Naive thymus-derived CD8-positive, alpha-beta T cell (primary cell): ENCODE measurements around the gene INPP5A. TPM values are rescaled to one million over a fixed set of nuclear protein-coding genes. Genes with fewer than 3 reads are reported as not detected.

Source experiments
- ATAC-seq, 2 donors: fragments of 150-1000 bp; cut with Tn5 transposase in 1 of 2; sonication (Bioruptor Pico), chemical (Tn5 transposase) in 1 of 2; 1 replicate in 1 of 2; 2 replicates in 1 of 2; pipeline ENCODE4 v1.10.0; 2021; ENCODE audit warnings: mild to moderate bottlenecking in 2 of 2, moderate library complexity in 2 of 2
- POLR2A ChIA-PET: fragments of 350-600 bp; sonication (Branson Sonifier 250); formaldehyde crosslinking; loops from one replicate; lab custom pipeline; 2021; ENCODE audit warnings: antibody characterized with exemption; lab: Charles Lee
- DNase-seq, 10 donors: peaks; one replicate each; pipeline versions ENCODE4 v3.0.0 to v3.0.0-alpha.2; 2020 to 2022
- H3K27ac Mint-ChIP-seq, 10 donors: one replicate each; pipeline ENCODE4 v1.8.0; 2020 to 2022; ENCODE audit warnings: mild to moderate bottlenecking in 10 of 10, mixed read lengths in 10 of 10, moderate library complexity in 4 of 10, inconsistent platforms in 1 of 10
- H3K27me3 Mint-ChIP-seq, 5 donors: one replicate each; pipeline ENCODE4 v1.8.0; 2021 to 2022; ENCODE audit warnings: mixed read lengths in 5 of 5
- H3K36me3 Mint-ChIP-seq, 3 donors: one replicate each; pipeline ENCODE4 v1.8.0; 2020 to 2022; ENCODE audit warnings: mixed read lengths in 3 of 3, mild to moderate bottlenecking in 2 of 3, inconsistent platforms in 1 of 3
- H3K4me1 Mint-ChIP-seq, 4 donors: one replicate each; pipeline ENCODE4 v1.8.0; 2021 to 2022; ENCODE audit warnings: mixed read lengths in 4 of 4
- H3K4me3 Mint-ChIP-seq, 10 donors: one replicate each; pipeline ENCODE4 v1.8.0; 2020 to 2022; ENCODE audit warnings: mild to moderate bottlenecking in 10 of 10, mixed read lengths in 10 of 10, moderate library complexity in 6 of 10, inconsistent platforms in 1 of 10
- H3K9me3 Mint-ChIP-seq, 9 donors: one replicate each; pipeline ENCODE4 v1.8.0; 2020 to 2022; ENCODE audit warnings: mixed read lengths in 9 of 9, mild to moderate bottlenecking in 3 of 9, inconsistent platforms in 1 of 9, moderate library complexity in 1 of 9
- polyA plus RNA-seq, 3 donors: library from polyadenylated mRNA; unstranded; fragments of 300-500 nt; fragmentation: Illumina TruSeq; gene quantifications; one replicate each; pipeline ENCODE4 v1.2.3, GENCODE V29; 2021
- total RNA-seq, 8 experiments: library from RNA in 2 of 8; stranded (reverse) in 2 of 8; gene quantifications; one replicate each; pipeline ENCODE4 v1.2.3 and lab custom pipeline; 2021 to 2026

INPP5A gene
- total and polyA plus RNA-seq, 5 experiments from 2014 or later, result 0.51 to 33.7 (median 3.9) TPM

GRCh38 chr10:132714986-132715775 is 177.6 kb downstream of the INPP5A start:
- POLR2A ChIA-PET, result no interaction called here
- Mint-ChIP-seq H3K4me3 (no peak overlapping the region), H3K36me3 (peaks cover 0 to 26% (median 16%) of the 10 kb centered on the region in 3 donors), H3K9me3 (peaks cover 0 to 10% (median 0%) of the 10 kb centered on the region in 9 donors), H3K4me1 (peaks cover 0 to 8% (median under 1%) of the 10 kb centered on the region in 4 donors), H3K27ac (no peak overlapping the region), H3K27me3 (no peaks in the 10 kb centered on the region)
- peak in 1 of 10 donors; percentile 45 for DNase-seq
- ATAC-seq, result no peak

GRCh38 chr10:132715776-132716680 is 178.4 kb downstream of the INPP5A start:
- Mint-ChIP-seq H3K27ac (peak overlapping the region in 1 of 10 donors; percentile 43), H3K36me3 (peaks cover 0 to 19% (median 14%) of the 10 kb centered on the region in 3 donors), H3K9me3 (peaks cover 0 to 10% (median 0%) of the 10 kb centered on the region in 9 donors), H3K27me3 (no peaks in the 10 kb centered on the region), H3K4me3 (no peak overlapping the region), H3K4me1 (peaks cover 0 to 5% (median under 1%) of the 10 kb centered on the region in 4 donors)
- DNase-seq, result peak in 1 of 10 donors; percentile 31
- POLR2A ChIA-PET, result no interaction called here
- ATAC-seq, result no peak

GRCh38 chr10:132716691-132717490 is 179.3 kb downstream of the INPP5A start:
- no peaks in the 10 kb centered on the region for H3K27me3 Mint-ChIP-seq
- DNase-seq (peak in 1 of 10 donors; percentile 53), ATAC-seq (no peak)
- H3K9me3 Mint-ChIP-seq, result peaks cover 0 to 10% (median 0%) of the 10 kb centered on the region in 9 donors
- H3K27ac Mint-ChIP-seq, result no peak overlapping the region
- peaks cover 0 to 19% (median 14%) of the 10 kb centered on the region in 3 donors for H3K36me3 Mint-ChIP-seq
- POLR2A ChIA-PET, result no interaction called here
- no peak overlapping the region for H3K4me3 Mint-ChIP-seq
- H3K4me1 Mint-ChIP-seq, result peaks cover 0 to 5% (median 0%) of the 10 kb centered on the region in 4 donors

- Mint-ChIP-seq H3K9me3 (peaks cover 0 to 8% (median 0%) of the 10 kb centered on the region in 9 donors), H3K36me3 (peaks cover 0 to 42% (median 7%) of the 10 kb centered on the region in 3 donors), H3K4me3 (no peak overlapping the region), H3K4me1 (peaks cover 0 to 7% (median under 1%) of the 10 kb centered on the region in 4 donors), H3K27ac (no peak overlapping the region), H3K27me3 (no peaks in the 10 kb centered on the region)
- DNase-seq (no peak), ATAC-seq (no peak)
- POLR2A ChIA-PET, result no interaction called here
These were observed 184.1 kb downstream of the INPP5A start for GRCh38 chr10:132721725-132722124.

- Mint-ChIP-seq H3K9me3 (peaks cover 0 to 8% (median 0%) of the 10 kb centered on the region in 9 donors), H3K36me3 (peaks cover 0 to 48% (median 11%) of the 10 kb centered on the region in 3 donors), H3K4me3 (no peak overlapping the region), H3K4me1 (peaks cover 0 to 7% (median under 1%) of the 10 kb centered on the region in 4 donors), H3K27ac (peak overlapping the region in 1 of 10 donors; percentile 28), H3K27me3 (no peaks in the 10 kb centered on the region)
- POLR2A ChIA-PET, result no interaction called here
- no peak for ATAC-seq
- no peak for DNase-seq
These were observed 185.1 kb downstream of the INPP5A start for GRCh38 chr10:132722394-132723329.

GRCh38 chr10:132723330-132723970 is 185.9 kb downstream of the INPP5A start:
- Mint-ChIP-seq H3K4me3 (no peak overlapping the region), H3K4me1 (peaks cover 0 to 7% (median under 1%) of the 10 kb centered on the region in 4 donors), H3K27me3 (no peaks in the 10 kb centered on the region), H3K27ac (no peak overlapping the region), H3K9me3 (peaks cover 0 to 5% (median 0%) of the 10 kb centered on the region in 9 donors), H3K36me3 (peaks cover 0 to 48% (median 11%) of the 10 kb centered on the region in 3 donors)
- ATAC-seq (no peak), DNase-seq (no peak)
- POLR2A ChIA-PET, result no interaction called here

GRCh38 chr10:132724446-132724845 is 186.9 kb downstream of the INPP5A start:
- Mint-ChIP-seq H3K27me3 (no peaks in the 10 kb centered on the region), H3K9me3 (peaks cover 0 to 3% (median 0%) of the 10 kb centered on the region in 9 donors), H3K27ac (no peak overlapping the region), H3K36me3 (peaks cover 0 to 48% (median 11%) of the 10 kb centered on the region in 3 donors), H3K4me1 (peaks cover 0 to 7% (median under 1%) of the 10 kb centered on the region in 4 donors), H3K4me3 (no peak overlapping the region)
- POLR2A ChIA-PET, result no interaction called here
- ATAC-seq, result no peak
- DNase-seq, result no peak

- H3K4me3 Mint-ChIP-seq, result no peak overlapping the region
- peaks cover 0 to 48% (median 11%) of the 10 kb centered on the region in 3 donors for H3K36me3 Mint-ChIP-seq
- POLR2A ChIA-PET, result no interaction called here
- ATAC-seq, result no peak
- no peaks in the 10 kb centered on the region for H3K9me3 Mint-ChIP-seq
- DNase-seq, result no peak
- H3K27me3 Mint-ChIP-seq, result no peaks in the 10 kb centered on the region
- peaks cover 0 to 7% (median under 1%) of the 10 kb centered on the region in 4 donors for H3K4me1 Mint-ChIP-seq
- no peak overlapping the region for H3K27ac Mint-ChIP-seq
These were observed 187.6 kb downstream of the INPP5A start for GRCh38 chr10:132725202-132725601.

- Mint-ChIP-seq H3K36me3 (peaks cover 0 to 51% (median 11%) of the 10 kb centered on the region in 3 donors), H3K27me3 (no peaks in the 10 kb centered on the region), H3K4me1 (peaks cover 0 to 7% (median under 1%) of the 10 kb centered on the region in 4 donors), H3K9me3 (no peaks in the 10 kb centered on the region), H3K4me3 (no peak overlapping the region), H3K27ac (peak overlapping the region in 1 of 10 donors; percentile 79)
- ATAC-seq (no peak), DNase-seq (no peak)
- POLR2A ChIA-PET, result no interaction called here
These were observed 188.6 kb downstream of the INPP5A start for GRCh38 chr10:132726194-132726593.

GRCh38 chr10:132726951-132727350 is 189.4 kb downstream of the INPP5A start:
- Mint-ChIP-seq H3K9me3 (no peaks in the 10 kb centered on the region), H3K36me3 (peaks cover 0 to 51% (median 11%) of the 10 kb centered on the region in 3 donors), H3K4me3 (no peak overlapping the region), H3K27ac (no peak overlapping the region), H3K4me1 (peaks cover 0 to 7% (median under 1%) of the 10 kb centered on the region in 4 donors), H3K27me3 (no peaks in the 10 kb centered on the region)
- DNase-seq, result no peak
- ATAC-seq, result no peak
- POLR2A ChIA-PET, result no interaction called here

- no peaks in the 10 kb centered on the region for H3K9me3 Mint-ChIP-seq
- no peak overlapping the region for H3K4me3 Mint-ChIP-seq
- no peak for ATAC-seq
- POLR2A ChIA-PET, result no interaction called here
- H3K36me3 Mint-ChIP-seq, result peaks cover 0 to 48% (median 11%) of the 10 kb centered on the region in 3 donors
- no peak for DNase-seq
- no peaks in the 10 kb centered on the region for H3K27me3 Mint-ChIP-seq
- H3K4me1 Mint-ChIP-seq, result peaks cover 0 to 7% (median 2%) of the 10 kb centered on the region in 4 donors
- no peak overlapping the region for H3K27ac Mint-ChIP-seq
These were observed 189.8 kb downstream of the INPP5A start for GRCh38 chr10:132727411-132727810.
